GM19023 (cell line): ENCODE data around the gene MAGEA4.

Experiments used
- ATAC-seq: cut with Tn5 transposase; IDR thresholded peaks from one replicate; pipeline ENCODE4 v1.9.1; 2021; ENCODE audit warnings: mild to moderate bottlenecking, moderate library complexity; ENCODE audit not compliant: unreplicated experiment

The MAGEA4 gene

DNA sequence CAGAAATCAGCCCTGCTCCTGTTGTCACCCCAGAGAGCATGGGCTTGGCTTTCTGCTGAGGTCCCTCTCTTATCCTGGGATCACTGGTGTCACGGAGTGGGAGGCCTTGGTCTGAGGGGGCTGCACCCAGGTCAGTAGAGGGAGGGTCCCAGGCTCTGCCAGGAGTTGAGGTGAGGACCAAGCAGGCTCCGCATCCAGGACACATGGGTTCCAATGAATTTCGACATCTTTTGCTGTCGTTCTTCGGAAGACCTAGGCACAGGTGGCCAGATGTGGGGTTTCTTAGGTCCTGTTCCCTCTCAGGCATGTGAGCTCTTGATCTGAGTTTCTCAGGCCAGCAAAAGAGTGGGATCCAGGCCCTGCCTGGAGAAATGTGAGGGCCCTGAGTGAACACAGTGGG is 10.0 kb downstream of the MAGEA4 start:
- ATAC-seq, result no peak

DNA sequence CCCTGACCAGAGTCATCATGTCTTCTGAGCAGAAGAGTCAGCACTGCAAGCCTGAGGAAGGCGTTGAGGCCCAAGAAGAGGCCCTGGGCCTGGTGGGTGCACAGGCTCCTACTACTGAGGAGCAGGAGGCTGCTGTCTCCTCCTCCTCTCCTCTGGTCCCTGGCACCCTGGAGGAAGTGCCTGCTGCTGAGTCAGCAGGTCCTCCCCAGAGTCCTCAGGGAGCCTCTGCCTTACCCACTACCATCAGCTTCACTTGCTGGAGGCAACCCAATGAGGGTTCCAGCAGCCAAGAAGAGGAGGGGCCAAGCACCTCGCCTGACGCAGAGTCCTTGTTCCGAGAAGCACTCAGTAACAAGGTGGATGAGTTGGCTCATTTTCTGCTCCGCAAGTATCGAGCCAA is 11.0 kb downstream of the MAGEA4 start:
- ATAC-seq, result no peak

DNA sequence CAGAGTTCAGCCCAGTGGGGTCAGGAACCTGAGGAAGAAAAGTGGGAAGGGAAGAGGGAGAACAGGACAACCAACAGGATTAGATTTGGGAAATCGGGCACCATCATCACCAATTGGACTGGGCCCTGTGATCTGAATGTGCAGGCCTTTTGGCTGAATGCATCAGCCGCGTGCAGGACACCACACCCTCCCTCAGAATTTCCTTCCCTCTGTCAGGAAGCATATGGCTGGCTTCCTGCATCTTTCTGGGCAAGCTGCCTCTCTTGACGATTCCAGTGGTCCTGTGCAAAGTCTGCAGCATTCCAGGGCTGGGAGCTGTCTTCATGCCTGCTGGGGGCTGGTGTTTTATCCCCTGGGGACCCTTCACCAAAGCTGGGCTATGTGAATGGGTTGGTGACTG is 16.4 kb downstream of the MAGEA4 start:
- no peak for ATAC-seq

DNA sequence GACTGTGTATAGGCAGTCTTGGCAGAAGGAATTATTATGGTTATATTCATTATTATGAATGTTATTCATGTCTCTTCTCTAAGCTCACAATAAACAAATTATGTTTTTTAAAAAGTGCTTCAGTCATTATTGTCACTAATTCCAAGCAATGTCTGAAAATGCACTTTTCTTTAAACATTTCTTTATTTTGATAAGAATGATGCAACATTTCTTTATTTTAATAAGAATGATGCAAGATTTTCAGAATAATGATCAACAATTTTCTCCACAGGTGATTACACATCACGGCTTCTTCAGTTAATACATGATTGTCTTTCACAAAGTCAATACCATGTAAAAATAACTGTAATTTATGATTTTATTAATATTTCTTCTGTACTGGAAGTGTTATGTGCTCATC is 22.7 kb downstream of the MAGEA4 start:
- ATAC-seq, result no peak

DNA sequence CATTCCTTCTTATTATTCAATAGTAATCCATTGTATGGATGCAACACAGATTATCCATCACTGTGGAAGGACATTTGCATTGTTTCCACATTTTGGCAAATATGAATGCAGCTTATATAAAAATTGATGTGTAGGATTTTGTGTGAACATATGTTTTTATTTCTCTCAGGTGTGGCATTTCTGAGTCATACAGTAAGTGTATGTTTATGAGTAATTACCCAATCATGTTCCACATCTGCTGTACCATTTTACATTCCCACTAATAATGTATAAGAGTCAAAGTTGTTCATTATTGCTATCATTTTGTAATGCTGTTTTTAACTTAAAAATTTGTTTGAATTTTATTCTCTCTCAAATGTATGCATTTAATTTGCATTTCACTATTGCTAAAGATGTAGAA is 25.5 kb downstream of the MAGEA4 start:
- ATAC-seq, result no peak

DNA sequence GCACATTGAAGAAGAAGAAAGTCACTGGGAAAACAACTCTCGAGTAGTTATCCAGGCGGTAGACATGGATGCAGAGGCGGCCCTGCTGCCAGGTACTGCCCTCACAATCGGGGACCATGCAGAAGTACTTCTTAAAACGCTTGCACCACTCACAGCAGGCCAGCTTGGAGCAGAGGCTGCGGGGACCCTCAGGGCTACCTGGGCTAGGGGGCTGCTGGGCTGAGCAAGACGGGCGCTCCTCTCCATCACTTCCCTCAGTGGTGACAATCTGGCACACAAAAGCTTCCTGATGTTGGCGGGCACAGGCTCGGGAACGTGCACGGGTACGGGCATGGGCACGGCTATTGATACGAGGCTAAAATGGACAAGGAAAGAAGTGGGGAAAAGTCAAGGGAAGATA is 42.0 kb downstream of the MAGEA4 start:
- no peak for ATAC-seq

DNA sequence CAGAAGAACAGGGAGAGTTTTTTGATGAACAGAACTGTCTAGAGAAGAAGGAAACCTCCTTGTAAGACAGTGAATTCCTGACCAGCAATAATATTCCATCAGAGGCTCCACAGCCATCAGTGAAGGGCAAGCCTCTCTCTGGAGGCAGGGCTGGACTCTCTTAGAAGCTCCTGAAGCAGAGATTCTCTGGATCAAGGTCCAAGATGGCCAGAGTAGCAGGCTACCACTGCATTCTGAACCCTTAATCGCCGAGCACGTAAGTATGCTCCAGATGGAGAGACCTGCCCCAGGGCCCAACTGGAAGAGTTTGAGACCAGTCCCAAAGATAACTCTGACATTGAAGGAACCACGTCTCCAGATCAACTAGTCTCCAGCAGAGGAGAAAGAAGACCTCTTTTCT is 45.4 kb downstream of the MAGEA4 start:
- no peak for ATAC-seq

DNA sequence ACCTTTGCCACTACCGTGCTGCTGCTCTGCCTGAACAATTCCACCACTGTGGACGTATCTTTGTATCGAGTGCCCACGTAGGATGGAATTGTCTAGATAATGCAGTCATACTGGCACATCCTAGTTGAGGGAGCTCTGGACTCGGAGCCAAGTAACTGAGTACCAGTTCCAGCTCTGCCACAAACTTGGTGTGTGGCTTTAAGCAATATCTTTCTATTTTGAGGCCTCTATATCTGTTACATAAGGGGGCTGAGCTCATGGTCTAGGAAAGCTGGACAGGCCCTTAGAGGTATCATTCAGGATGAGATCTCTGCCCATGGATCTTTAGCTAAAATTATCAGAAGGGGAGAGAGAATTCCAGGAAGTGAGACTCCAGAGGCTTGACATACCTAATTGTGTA is 49.3 kb downstream of the MAGEA4 start:
- no peak for ATAC-seq

DNA sequence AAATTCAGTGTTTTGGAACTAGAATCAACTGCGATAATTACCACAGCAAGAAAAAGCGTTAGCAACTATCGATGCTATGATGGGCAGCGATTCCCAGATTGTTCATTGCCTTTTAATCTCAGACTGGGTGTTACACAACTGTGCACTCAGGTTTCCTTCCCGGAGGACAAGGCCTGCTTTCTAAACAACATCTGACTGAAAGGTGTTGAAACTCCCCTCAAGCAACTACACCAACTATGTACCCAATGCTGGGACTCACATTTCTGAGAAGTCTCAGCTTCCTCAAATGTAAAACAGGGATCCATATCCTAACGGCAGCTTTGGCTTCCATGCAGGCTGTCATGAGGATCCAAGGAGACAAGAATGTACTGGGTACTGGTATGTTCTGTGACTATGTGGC is 53.5 kb downstream of the MAGEA4 start:
- ATAC-seq, result no peak

DNA sequence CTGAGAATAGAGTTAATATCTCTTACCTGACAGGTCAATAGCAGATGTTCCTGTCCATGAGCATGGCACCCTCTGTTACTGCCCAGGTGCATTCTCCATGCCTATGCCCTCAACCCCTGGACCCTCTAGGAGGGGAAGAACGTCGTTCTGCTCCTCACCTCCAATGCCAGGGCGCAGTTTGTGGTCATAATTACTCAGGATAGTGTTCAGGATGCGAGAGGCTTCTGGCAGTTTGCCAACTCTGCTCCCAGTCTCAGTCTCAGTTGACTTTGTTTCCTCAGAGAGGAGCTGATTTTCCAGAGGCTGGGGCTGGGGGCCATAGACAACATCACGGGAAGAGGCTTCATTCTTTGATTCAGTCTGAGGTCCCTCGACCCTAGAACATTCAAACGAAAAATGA is 57.3 kb downstream of the MAGEA4 start:
- ATAC-seq, result no peak

DNA sequence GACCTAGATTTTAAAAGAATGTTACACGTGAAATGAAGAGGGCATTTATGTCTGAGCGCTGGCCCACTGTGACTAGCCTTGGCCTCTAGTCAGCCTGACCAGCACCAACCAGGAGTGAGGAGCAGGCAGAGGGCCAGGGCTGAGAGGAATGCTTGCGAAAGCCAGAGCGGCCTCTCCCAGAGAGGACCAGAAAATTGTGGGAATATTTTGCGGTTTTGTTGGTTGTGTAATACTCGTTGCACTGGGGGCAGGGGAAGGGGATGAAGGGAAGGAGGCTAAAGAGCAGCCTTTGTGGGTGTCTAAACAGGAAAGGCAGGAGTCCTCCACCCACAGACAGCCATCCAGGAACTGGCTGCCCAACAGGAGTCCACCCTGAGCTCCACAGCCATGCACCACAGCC is 58.0 kb downstream of the MAGEA4 start:
- ATAC-seq, result no peak

DNA sequence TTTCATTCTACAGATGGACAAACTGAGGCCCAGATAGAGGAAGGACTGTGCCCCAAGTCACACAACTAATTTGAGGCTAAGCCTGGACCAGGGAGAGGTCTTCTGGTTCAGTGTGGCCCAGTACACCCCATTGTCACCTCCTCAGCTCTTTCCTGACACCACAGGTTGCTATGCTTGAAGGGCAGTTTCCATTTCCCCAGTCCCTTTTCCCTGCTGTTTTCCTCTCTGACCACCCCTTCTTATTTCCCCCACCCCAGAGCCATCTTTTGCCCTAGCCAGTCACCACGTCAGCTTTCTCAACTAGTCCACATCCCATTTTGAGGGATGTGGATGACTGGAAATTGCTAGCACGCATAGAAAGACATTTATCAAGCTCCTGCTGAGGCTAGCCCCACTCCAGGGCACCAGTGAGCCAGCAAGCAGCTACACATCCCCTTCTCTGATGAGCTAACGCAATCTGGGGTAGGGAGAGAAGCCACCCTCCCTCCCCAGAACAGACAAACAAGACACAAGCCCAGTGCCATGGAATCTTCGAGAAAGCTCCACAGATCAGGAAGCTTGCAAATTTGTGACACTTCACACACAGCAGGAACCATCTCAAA is 60.5 kb downstream of the MAGEA4 start:
- ATAC-seq, result no peak

DNA sequence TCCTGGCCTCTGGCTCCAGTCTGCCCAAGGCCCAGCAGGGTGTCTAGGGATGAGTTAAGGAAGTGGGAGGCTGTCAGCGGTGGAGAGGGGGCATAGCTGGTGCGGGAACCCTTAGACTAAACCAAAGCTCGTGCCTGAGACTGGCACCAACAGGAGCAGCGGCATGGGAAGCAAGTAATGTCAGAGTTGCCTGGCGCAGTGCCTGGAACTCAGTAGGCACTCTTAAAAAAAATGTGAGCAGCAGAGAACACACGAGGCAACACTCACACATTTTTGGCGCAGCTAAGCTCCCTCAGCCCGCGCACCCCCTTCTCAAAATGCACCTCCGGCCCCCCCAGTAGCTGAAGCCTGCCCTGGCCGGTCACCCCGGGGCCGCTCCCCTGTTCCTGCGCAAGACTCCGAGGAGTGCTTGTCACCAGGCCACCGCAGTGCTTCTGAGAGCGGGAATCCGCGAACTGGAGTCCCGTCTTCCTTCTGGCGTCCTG is 61.2 kb downstream of the MAGEA4 start:
- ATAC-seq, result no peak
